Uterus (tissue), 2 donors: ENCODE data around the gene KCNK6.

Experiments
- CTCF ChIP-seq, 4 experiments: fragments of 200-600 bp in 2 of 4; fragments of 450-650 bp in 2 of 4; sonication (generic) in 2 of 4; IDR thresholded peaks; one replicate each; pipeline ENCODE4 v1.5.1; 2016 to 2019; ENCODE audit warnings: antibody characterized with exemption in 4 of 4, mild to moderate bottlenecking in 2 of 4, moderate library complexity in 1 of 4
- POLR2A ChIP-seq, 2 donors: fragments of 450-650 bp; IDR thresholded peaks; one replicate each; pipeline ENCODE4 v1.6.1; 2016; ENCODE audit warnings: antibody characterized with exemption in 2 of 2, mild to moderate bottlenecking in 1 of 2, moderate library complexity in 1 of 2

DNA sequence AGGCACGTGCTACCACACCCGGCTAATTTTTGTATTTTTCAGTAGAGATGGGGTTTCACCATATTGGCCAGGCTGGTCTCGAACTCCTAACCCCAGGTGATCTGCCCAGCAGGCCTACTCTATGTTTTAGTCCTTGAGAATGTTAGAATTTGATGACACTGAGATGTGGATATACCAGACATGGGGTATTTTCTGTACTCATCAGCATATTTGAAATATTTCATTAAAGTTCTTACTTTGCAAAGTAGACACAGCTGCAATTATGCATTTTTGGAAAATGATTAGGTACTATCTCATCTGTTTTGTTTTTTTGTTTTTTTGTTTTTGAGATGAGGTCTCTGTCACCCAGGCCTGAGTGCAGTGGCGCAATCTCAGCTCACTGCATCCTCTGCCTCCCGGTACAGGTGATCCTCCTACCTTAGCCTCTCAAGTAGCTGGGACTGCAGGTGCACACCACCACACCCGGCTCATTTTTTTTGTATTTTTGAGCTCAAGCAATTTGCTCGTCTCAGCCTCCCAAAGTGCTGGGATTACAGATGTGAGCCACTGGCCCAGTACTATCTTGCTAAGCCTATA lies 42.6 kb upstream of the KCNK6 start:
- no peak for TF ChIP-seq POLR2A (IDR thresholded peaks at IDR 0.05)
- TF ChIP-seq CTCF (IDR thresholded peaks at IDR 0.05), result no peak
